GM18499 (cell line): ENCODE results near the gene REEP3.
"Not testable (repeated sequence)": the region's sequence is repeated elsewhere in the genome, so short reads cannot be mapped to it uniquely, and the experiment has no call there.

ENCODE experiments used
- ATAC-seq: cut with Tn5 transposase; IDR thresholded peaks from one replicate; pipeline ENCODE4 v1.9.1; 2021; ENCODE audit warnings: moderate number of reproducible peaks; ENCODE audit not compliant: insufficient read depth, unreplicated experiment

Gene REEP3

GRCh38 chr10:63544418-63544817 lies 23.2 kb downstream of the REEP3 start:
- no peak for ATAC-seq

- ATAC-seq: no peak
Observed at GRCh38 chr10:63547628-63548360, 26.6 kb downstream of the REEP3 start.

- ATAC-seq: no peak
Observed at GRCh38 chr10:63548860-63549259, 27.7 kb downstream of the REEP3 start.

GRCh38 chr10:63549810-63550209 lies 28.6 kb downstream of the REEP3 start:
- no peak for ATAC-seq

GRCh38 chr10:63553031-63553430 lies 31.8 kb downstream of the REEP3 start:
- no peak for ATAC-seq

GRCh38 chr10:63553473-63553872 lies 32.3 kb downstream of the REEP3 start:
- ATAC-seq: no peak

GRCh38 chr10:63554657-63555056 lies 33.5 kb downstream of the REEP3 start:
- peak; percentile 58 for ATAC-seq

GRCh38 chr10:63555330-63555729 lies 34.1 kb downstream of the REEP3 start:
- no peak for ATAC-seq

GRCh38 chr10:63558132-63558784 lies 37.1 kb downstream of the REEP3 start:
- no peak for ATAC-seq

- no peak for ATAC-seq
Observed at GRCh38 chr10:63561341-63561740, 40.1 kb downstream of the REEP3 start.

- ATAC-seq: no peak
Observed at GRCh38 chr10:63562391-63562790, 41.2 kb downstream of the REEP3 start.

GRCh38 chr10:63562857-63563256 lies 41.7 kb downstream of the REEP3 start:
- ATAC-seq: no peak

GRCh38 chr10:63563623-63564022 lies 42.4 kb downstream of the REEP3 start:
- no peak for ATAC-seq

- ATAC-seq: not testable (repeated sequence)
Observed at GRCh38 chr10:63564731-63565130, 43.5 kb downstream of the REEP3 start.

GRCh38 chr10:63573068-63573697 lies 52.0 kb downstream of the REEP3 start:
- no peak for ATAC-seq

- ATAC-seq: no peak
Observed at GRCh38 chr10:63574011-63574410, 52.8 kb downstream of the REEP3 start.

GRCh38 chr10:63576501-63576900 lies 55.3 kb downstream of the REEP3 start:
- no peak for ATAC-seq

GRCh38 chr10:63578501-63578900 lies 57.3 kb downstream of the REEP3 start:
- ATAC-seq: no peak

- ATAC-seq: no peak
Observed at GRCh38 chr10:63579371-63580014, 58.3 kb downstream of the REEP3 start.

GRCh38 chr10:63582690-63583089 lies 61.5 kb downstream of the REEP3 start:
- no peak for ATAC-seq

GRCh38 chr10:63583397-63583796 lies 62.2 kb downstream of the REEP3 start:
- ATAC-seq: no peak
